GM19328 (cell line): Measurements from ENCODE around the gene TNS2.

ENCODE experiments used
- ATAC-seq: cut with Tn5 transposase; IDR thresholded peaks from one replicate; pipeline ENCODE4 v1.9.1; 2021; ENCODE audit warnings: mild to moderate bottlenecking, moderate library complexity; ENCODE audit not compliant: unreplicated experiment

Gene TNS2

GRCh38 chr12:53044052-53044581 lies 5.7 kb upstream of the TNS2 start:
- no peak for ATAC-seq

GRCh38 chr12:53044896-53045695 lies 4.8 kb upstream of the TNS2 start:
- no peak for ATAC-seq

DNA sequence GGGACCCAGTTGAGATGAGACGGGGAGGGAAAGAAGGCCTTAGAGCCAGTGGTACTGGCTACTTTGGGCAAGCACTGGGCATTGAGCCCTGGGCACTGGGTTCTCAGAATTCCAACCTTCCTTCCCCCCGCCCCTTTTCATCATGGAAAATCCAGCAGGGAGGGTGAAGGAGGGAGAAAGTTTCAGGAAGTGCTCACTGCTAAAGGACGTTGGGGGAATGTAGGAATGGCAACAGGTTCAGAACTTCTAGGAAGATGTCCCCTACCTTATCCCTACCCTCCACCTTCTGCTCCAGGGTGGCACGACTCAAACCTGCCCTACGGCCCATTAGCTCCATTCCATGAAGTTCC lies 4.2 kb upstream of the TNS2 start:
- ATAC-seq = no peak

DNA sequence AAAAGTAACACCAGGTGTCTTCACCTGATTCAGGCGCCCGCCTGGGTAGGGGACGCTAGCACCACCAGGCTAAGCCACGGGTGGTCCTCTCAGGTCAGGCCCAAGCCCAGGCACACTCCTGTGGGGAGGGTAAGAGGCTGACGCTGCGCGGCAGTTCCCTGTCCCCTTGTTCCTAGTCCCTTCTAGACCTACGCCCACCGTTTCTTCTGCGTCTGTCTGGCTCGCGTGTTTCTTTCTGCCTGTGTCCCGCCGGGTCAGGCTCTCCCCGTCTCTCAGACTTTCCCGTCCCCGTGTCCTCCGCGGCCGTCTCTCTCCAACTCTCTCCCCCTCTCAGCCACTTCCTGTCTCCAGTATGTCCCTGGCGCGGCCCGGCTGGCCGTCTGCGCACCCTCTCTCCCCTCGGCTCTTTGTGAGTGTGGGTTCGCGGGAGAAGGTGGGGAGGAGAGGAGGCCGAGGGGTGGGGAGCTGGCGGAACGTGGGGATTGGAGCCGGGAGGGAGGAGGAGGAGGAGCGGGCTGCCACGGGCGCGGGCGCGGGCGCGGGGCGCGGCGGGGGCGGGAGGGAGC lies 3.1 kb upstream of the TNS2 start:
- peak; percentile 6 for ATAC-seq

DNA sequence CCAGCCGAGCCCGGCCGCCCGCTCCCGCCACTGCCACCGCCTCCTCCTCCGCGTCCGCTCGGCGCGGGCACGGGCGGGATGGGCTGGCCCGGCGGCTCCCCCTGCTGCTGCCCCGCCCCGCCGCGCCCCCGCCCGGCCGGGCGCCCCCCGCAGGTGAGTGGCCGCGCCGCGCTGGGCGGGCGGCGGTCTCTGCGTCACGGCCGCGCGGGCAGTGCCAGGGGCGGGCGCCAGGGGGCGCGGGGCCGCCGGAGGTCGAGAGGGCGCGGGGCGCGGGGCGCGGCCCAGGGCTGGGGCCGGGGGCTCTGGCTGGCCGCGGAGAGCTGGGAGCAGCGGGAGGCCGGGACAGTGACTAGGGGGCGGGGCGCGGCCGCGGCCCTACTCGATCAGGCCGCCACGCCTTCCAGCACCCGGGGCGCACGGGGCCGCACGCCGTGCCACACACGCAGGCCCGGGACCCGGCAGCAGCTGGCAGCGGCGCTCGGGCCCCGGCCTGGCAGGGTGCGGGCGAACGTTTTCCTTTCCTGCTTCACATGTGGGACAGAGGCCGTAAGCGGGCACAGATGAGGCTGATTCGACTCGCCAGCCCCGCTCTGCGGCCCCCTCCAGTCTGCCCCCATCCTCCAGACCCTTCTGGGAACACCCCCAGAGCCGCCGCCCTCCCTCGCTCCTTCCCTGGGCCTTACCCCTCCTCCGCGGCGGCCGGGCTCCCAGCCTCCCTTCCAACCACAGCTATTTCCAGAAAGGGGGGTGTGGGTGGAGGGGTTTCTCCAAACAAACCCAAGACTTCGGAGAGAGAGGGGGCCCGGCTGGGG lies 2.4 kb upstream of the TNS2 start:
- ATAC-seq = peak; percentile 58

- no peak for ATAC-seq
Observed at GRCh38 chr12:53048033-53048779, 1.7 kb upstream of the TNS2 start.

DNA sequence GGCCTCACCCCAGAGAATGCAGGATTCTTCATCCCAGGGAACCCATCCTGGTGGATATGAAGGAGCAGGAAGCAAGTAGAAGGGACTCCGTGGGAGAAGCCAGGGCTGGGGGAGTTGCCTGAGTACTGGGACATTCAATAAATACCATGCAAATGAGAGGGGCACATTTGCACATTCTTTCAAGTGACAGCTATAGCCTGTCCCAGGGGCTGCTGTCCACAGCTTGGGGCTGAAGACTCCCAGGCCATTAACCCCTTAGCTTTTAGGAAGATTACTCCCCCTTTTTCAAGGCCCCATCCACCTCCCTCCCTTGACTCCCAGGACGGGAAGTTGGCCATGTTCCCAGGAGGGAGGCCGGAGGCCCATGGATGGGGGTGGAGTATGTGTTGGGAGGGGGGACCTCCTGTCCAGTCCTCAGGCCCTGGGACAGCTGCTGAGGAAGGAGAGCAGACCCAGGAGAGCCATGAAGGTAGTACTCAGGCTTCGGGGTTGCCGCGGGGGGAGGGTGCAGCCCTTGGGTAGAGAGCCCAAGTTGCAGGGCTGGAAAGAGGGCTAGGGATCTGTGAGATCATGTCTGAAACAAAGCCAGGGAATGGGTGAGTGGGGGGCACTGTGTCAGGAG lies 974 bp upstream of the TNS2 start:
- ATAC-seq = no peak

DNA sequence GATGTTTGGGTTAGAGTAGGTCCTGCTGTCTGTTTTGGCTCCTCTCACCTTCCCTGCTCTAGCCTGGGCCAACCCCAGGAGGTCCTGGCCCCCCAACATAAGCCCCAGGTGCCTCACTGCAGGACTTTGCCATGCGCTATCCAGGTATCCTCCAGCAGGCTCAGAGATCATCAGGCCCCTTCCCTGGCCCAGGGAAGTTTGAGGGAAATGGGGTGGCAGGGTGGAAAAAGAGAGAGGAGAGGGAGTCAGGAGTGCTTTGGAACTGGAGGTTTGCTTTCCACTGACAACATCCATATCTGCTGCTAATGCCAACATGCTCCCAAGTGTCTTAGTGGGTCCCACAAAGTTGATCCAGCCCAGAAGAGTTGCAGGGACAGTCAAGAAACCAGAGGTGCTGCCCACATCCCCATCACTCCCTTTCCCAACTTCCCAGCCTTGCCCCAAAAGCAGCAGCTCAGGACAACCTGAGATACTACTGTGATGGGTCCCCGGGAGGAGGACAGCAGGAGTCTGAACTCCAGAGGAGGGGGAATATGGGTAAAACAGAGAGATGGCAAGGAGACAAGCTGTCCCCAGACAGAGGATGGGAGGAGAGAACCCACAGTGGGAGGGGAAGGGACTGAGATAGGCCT lies 677 bp downstream of the TNS2 start:
- ATAC-seq = no peak

DNA sequence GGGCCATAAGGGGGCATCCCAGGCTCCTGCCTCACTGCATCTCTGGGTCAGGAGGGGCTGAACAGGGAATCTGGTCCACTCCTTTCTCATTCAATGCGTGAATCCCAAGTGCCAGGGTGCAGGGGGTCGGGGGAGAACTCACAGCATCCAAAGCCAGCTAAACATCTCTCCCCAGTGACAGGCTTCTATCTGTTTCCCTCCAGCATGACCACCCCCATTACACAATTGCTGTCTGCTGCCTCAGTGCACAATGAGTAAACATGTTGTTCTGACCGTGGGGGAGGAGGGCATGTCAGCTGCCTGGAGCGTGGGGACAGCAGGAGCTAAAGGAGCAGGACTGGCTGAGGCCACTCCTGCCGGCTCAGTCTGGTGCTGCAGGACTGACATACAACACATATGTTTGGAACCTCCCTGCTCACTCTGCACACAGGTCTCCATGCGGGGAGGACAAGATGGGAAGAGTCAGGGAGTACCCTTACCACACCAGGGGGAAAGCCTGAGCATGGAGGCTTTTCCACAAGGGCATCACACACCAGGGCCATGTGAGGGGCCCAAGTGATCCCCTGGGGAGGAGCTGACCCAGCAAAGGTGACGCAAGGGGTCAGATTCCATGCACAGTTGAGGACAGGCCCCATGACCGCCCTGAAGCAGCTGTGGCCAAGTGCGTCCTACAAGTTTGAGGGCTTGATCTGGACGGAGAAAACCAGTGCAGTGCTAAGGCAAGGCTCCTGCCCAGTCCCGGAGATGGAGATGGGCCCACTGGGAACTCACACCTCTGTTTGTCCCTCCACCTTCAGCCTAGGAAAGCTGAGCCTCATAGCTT lies 1.4 kb downstream of the TNS2 start:
- no peak for ATAC-seq

GRCh38 chr12:53051881-53052412 lies 2.1 kb downstream of the TNS2 start:
- no peak for ATAC-seq

GRCh38 chr12:53052419-53053217 lies 2.8 kb downstream of the TNS2 start:
- ATAC-seq = no peak

DNA sequence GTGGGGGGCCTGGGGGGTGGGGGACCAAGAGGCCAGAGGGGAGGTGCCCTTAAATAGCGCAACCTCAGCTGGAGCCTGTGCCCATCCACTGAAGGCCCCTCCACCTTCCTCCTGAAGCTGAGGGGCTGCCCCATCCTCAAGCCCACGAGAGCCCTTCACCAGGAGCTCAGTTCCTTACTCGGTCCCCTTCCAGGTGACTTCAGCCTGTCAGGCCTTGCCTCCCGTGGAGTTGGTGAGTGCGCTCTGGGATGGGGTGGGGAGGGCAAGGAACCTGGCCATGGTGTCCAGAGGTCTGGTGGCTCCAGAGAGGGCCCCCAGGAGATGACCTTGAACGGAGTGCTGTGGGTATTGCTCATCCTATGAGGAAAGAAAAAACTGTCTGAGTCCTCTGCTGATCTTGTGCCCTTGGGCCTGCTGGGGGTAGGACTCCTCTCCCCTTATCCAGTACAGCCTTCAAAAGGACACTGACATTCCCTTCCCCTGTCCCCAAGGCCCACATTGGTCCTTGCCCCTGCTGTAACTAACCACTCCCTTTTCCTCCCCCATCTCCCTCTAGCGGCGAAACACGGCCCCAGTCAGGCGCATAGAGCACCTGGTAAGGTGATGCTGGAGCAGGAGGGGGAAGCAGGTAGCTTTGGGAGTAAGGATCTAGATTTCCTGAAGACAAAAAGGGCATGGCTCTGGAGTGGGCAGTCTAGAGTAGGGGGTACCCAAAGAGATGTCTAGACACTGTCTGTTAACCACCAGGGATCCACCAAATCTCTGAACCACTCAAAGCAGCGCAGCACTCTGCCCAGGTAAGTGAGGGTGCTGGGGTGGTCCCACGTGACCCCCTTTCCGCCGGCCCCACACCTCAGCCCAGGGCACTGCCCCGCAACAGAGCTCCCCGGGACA lies 3.6 kb downstream of the TNS2 start:
- no peak for ATAC-seq

DNA sequence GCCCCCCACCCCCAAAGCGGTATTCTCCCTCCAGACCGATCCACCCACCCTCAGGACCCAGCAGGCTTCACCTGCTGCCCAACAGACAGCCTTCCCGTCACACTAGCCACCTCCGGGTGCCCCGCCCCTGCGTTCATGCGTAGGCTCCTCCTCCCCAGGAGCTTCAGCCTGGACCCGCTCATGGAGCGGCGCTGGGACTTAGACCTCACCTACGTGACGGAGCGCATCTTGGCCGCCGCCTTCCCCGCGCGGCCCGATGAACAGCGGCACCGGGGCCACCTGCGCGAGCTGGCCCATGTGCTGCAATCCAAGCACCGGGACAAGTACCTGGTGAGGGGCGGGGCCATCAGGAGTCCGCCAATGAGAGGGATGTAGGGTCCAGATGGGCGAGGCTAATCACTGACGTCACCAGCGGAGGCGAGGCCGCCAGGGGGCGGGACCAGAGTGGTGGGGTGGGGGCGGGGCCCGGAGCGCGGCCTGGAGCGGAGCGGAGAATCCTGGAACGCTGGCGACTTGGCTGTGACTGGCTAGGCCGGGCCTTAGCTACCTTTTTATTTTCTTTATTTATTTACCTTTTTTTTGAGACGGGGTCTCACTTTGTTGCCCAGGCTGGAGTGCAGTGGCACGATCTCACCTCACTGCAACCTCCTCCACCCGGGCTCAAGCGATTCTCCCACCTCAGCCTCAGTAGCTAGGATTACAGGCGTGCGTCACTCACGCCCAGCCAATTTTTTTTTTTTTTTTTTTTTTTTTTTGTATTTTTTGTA lies 4.4 kb downstream of the TNS2 start:
- peak; percentile 87 for ATAC-seq

- no peak for ATAC-seq
Observed at GRCh38 chr12:53055471-53056266, 5.8 kb downstream of the TNS2 start.

DNA sequence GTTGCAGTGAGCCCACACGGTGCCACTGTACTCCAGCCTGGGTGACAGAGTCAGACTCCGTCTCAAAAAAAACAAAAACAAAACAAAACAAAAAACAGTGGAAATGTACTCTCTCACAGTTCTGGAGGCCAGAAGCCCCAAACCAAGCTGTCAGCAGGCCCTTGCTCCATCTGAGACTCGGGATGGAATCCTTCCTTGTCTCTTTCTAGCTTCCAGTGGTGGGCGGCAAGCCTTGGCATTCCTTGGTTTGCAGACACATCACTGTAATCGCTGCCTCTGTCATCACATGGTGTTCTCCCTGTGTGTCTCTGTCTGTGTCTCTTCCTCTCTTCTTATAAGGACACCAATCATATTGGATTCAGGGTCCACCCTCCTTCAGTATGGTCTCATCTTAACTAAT lies 6.4 kb downstream of the TNS2 start:
- ATAC-seq = no peak

GRCh38 chr12:53056901-53057300 lies 7.0 kb downstream of the TNS2 start:
- no peak for ATAC-seq
